Activated naive CD8-positive, alpha-beta T cell treated with anti-CD3 and anti-CD28 coated beads for 36 hours (primary cell): ENCODE results near the gene PEPD. TPM values are rescaled to one million over a fixed set of nuclear protein-coding genes. Genes with fewer than 3 reads are reported as not detected.

Experiments
- DNase-seq: peaks from one replicate; pipeline ENCODE4 v3.0.0; 2021
- H3K27ac Mint-ChIP-seq: one replicate; pipeline ENCODE4 v1.8.0; 2022; ENCODE audit warnings: mild to moderate bottlenecking, moderate library complexity, mixed read lengths
- H3K27me3 Mint-ChIP-seq: one replicate; pipeline ENCODE4 v1.8.0; 2022; ENCODE audit warnings: mild to moderate bottlenecking, mixed read lengths
- H3K36me3 Mint-ChIP-seq: one replicate; pipeline ENCODE4 v1.8.0; 2021; ENCODE audit warnings: mild to moderate bottlenecking, mixed read lengths
- H3K4me1 Mint-ChIP-seq: one replicate; pipeline ENCODE4 v1.8.0; 2021; ENCODE audit warnings: mixed read lengths
- H3K4me3 Mint-ChIP-seq: one replicate; pipeline ENCODE4 v1.8.0; 2022; ENCODE audit warnings: mild to moderate bottlenecking, moderate library complexity, mixed read lengths
- H3K9me3 Mint-ChIP-seq: one replicate; pipeline ENCODE4 v1.8.0; 2022; ENCODE audit warnings: mixed read lengths
- total RNA-seq, 2 experiments: library from RNA; stranded (reverse); gene quantifications; one replicate each; pipeline ENCODE4 v1.2.3, GENCODE V29; 2021

The PEPD gene
- total RNA-seq, 2 experiments from 2014 or later = 36.3 to 39.4 TPM

DNA sequence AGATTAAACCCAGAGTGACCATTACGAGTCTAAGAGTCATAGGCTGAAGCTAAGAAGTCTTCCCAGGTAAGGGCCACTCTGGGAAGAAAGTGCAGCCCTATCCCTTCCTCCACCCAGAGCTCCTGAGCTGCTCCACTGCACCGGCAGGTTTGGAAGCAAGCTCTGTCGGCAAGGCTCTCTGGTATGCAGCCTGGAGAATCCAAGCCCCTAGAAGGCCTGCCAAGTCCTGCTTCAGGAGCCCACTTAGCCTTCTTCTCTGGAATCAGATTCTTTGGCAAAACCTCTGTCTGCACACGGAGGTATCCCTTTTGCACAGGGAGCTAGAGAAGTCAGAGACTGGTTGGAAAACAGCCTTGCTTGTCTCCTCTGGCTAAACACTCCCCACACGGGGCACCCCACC is 89.6 kb downstream of the PEPD start:
- DNase-seq = no peak
- Mint-ChIP-seq H3K4me1 (peaks cover 5% of the 10 kb centered on the region), H3K9me3 (no peaks in the 10 kb centered on the region), H3K36me3 (no peaks in the 10 kb centered on the region), H3K27me3 (no peaks in the 10 kb centered on the region), H3K4me3 (no peak overlapping the region), H3K27ac (no peak overlapping the region)

DNA sequence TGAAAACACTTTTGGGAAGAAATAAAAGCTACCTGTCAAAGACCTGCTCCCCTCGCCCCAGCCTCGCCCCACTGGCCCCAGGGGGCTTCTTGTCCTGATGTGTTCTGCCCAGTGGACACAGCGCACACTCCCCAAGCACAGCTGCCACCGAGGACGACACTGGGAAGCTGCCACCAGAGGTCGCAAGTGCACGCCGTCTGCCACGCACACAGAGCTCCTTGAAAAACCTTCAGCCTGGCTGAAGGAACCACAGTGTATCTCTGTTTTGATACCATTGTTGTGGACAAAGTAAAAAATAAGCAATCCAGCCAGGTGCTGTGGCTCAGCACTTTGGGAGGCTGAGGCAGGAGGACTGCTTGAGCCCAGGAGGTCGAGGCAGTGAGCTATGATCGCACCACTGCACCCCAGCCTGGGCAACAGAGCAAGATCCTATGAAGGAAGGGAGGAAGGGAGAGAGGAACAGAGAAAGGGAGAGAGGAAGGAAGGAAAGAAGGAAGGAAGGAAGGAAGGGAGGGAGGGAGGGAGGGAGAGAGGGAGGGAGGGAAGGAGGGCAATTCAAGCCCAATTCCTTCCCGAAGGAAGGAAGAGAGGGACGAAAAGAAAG is 90.8 kb downstream of the PEPD start:
- H3K27ac Mint-ChIP-seq = peak overlapping the region; percentile 37
- peaks cover 5% of the 10 kb centered on the region for H3K4me1 Mint-ChIP-seq
- H3K9me3 Mint-ChIP-seq = no peaks in the 10 kb centered on the region
- no peaks in the 10 kb centered on the region for H3K27me3 Mint-ChIP-seq
- H3K4me3 Mint-ChIP-seq = no peak overlapping the region
- no peaks in the 10 kb centered on the region for H3K36me3 Mint-ChIP-seq
- DNase-seq = peak; percentile 53

- no peak for DNase-seq
- peak overlapping the region; percentile 37 for H3K27ac Mint-ChIP-seq
- peaks cover 5% of the 10 kb centered on the region for H3K4me1 Mint-ChIP-seq
- H3K9me3 Mint-ChIP-seq = no peaks in the 10 kb centered on the region
- H3K36me3 Mint-ChIP-seq = no peaks in the 10 kb centered on the region
- H3K27me3 Mint-ChIP-seq = no peaks in the 10 kb centered on the region
- no peak overlapping the region for H3K4me3 Mint-ChIP-seq
Measured at GRCh38 chr19:33429891-33430673, 91.5 kb downstream of the PEPD start.

- Mint-ChIP-seq H3K27ac (no peak overlapping the region), H3K9me3 (no peaks in the 10 kb centered on the region), H3K4me1 (peaks cover 5% of the 10 kb centered on the region), H3K36me3 (peaks cover 7% of the 10 kb centered on the region), H3K4me3 (no peak overlapping the region), H3K27me3 (no peaks in the 10 kb centered on the region)
- DNase-seq = no peak
Measured at GRCh38 chr19:33428627-33429125, 92.9 kb downstream of the PEPD start.

DNA sequence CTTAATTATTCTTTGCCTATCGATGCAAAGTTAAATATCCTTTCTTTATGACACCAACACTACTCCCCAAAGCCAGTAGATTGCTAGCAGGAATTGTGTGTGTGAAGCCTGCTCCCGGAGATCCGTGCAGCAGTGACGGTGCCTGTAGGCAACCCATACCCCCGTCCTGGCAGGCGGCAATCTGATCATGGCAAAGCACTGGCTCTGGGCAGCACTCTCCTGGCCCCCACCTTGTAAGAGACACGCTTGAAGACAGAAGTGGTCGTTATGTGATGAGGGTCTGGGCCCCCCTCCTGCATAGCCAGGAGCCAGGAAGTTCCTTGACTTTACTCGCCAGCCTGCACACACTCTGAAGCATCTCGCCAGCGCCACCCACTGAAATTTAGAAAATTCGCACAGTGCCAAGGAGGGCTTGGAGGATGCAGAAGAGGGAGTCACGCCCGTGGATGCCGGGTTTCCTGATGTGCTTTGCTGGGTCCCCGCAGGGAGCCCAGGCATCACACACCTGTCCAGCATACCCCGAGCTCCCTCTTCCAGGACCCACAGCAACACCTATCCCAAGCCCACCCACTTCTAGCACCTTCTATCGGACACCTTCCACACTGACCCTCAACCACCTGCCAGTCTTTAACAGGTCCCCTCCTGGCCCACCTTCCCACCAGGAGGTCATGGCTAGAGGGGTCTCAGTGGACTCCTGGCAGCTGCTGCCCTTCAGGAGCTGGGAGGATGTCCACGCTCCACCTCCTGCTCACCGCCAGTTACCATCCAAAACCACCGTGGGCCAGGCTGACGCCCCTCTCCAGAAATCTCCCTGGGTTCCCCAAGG is 93.6 kb downstream of the PEPD start:
- DNase-seq = no peak
- Mint-ChIP-seq H3K27me3 (no peaks in the 10 kb centered on the region), H3K4me3 (no peak overlapping the region), H3K9me3 (no peaks in the 10 kb centered on the region), H3K4me1 (peaks cover 5% of the 10 kb centered on the region), H3K27ac (no peak overlapping the region), H3K36me3 (peaks cover 7% of the 10 kb centered on the region)

GRCh38 chr19:33426621-33427361 is 94.8 kb downstream of the PEPD start:
- Mint-ChIP-seq H3K4me3 (no peak overlapping the region), H3K4me1 (peaks cover 5% of the 10 kb centered on the region), H3K27me3 (no peaks in the 10 kb centered on the region), H3K27ac (no peak overlapping the region), H3K9me3 (no peaks in the 10 kb centered on the region), H3K36me3 (peaks cover 7% of the 10 kb centered on the region)
- no peak for DNase-seq

GRCh38 chr19:33424181-33424580 is 97.4 kb downstream of the PEPD start:
- DNase-seq = no peak
- Mint-ChIP-seq H3K4me1 (no peaks in the 10 kb centered on the region), H3K4me3 (no peak overlapping the region), H3K27ac (no peak overlapping the region), H3K9me3 (no peaks in the 10 kb centered on the region), H3K36me3 (peaks cover 7% of the 10 kb centered on the region), H3K27me3 (no peaks in the 10 kb centered on the region)

DNA sequence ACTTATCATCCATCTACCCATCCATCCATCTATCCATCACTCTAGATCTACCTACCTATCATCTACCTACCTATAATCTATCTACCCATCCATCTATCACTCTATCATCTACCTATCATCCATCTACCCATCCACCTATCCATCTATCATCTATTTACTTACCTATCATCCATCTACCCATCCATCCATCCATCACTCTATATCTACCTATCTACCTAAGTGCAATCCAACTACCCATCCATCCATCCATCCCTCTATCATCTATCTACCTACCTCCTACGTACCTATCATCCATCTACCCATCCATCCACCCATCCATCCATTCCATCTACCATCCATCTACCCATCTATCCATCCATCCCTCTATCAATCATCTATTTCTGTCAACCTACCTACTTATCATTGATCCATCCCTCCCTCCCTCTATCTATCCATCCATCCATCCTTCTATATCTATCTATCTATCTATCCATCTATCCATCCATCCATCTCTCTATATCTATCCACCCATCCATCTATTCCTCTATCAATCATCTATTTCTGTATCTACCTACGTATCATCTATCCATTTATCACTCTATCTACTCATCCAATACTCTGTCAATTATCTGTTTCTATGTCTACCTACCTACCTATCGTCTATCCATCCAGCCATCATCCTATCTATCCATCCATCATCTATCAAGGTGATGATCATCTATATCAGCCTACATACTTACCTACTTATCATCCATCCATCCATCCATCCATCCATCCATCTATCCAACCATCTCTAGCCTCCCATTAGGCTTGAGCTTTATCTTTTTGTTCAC is 99.0 kb downstream of the PEPD start:
- H3K4me3 Mint-ChIP-seq = no peak overlapping the region
- no peaks in the 10 kb centered on the region for H3K9me3 Mint-ChIP-seq
- no peak for DNase-seq
- no peaks in the 10 kb centered on the region for H3K27me3 Mint-ChIP-seq
- H3K27ac Mint-ChIP-seq = no peak overlapping the region
- peaks cover 7% of the 10 kb centered on the region for H3K36me3 Mint-ChIP-seq
- H3K4me1 Mint-ChIP-seq = no peaks in the 10 kb centered on the region

DNA sequence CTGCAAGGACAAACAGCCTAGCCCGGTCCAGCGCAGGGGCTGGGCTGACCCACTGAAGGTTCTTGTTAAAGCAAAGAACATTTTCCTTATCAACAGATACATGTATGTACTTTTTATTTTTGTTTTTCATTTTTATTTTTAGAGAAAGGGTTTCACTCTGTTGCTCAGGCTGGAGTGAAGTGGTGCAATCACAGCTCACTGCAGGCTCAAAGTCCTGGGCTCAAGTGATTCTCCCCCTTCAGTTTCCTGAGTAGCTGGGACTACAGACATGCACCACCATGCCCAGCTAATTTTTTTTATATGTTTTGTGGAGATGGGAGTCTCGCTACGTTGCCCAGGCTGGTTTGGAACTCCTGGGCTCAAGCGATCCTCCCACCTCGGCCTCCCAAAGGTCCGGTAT is 100.2 kb downstream of the PEPD start:
- Mint-ChIP-seq H3K4me3 (no peak overlapping the region), H3K9me3 (no peaks in the 10 kb centered on the region), H3K27me3 (no peaks in the 10 kb centered on the region), H3K4me1 (peaks cover 3% of the 10 kb centered on the region), H3K36me3 (peaks cover 7% of the 10 kb centered on the region), H3K27ac (no peak overlapping the region)
- no peak for DNase-seq

GRCh38 chr19:33420821-33421220 is 100.8 kb downstream of the PEPD start:
- Mint-ChIP-seq H3K4me3 (no peak overlapping the region), H3K36me3 (peaks cover 7% of the 10 kb centered on the region), H3K9me3 (no peaks in the 10 kb centered on the region), H3K27me3 (no peaks in the 10 kb centered on the region), H3K4me1 (peaks cover 6% of the 10 kb centered on the region), H3K27ac (no peak overlapping the region)
- no peak for DNase-seq

DNA sequence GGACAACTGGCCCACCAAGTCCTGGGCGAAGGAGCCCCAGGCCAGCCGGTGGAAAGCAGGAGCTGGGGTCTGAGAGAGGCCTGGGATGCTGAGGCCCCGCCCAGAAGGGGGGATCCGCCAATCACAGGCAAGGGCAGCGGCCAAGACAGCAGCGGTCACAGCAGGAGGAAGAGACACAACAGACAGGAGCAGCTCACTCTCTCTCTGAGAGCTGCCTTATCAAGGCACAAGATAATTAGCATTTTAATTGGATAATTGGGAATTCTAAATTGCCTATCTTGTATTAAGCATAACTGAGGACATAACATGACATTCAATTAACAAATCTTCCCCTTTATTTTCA is 101.8 kb downstream of the PEPD start:
- Mint-ChIP-seq H3K36me3 (peaks cover 6% of the 10 kb centered on the region), H3K27me3 (no peaks in the 10 kb centered on the region), H3K27ac (no peak overlapping the region)

DNA sequence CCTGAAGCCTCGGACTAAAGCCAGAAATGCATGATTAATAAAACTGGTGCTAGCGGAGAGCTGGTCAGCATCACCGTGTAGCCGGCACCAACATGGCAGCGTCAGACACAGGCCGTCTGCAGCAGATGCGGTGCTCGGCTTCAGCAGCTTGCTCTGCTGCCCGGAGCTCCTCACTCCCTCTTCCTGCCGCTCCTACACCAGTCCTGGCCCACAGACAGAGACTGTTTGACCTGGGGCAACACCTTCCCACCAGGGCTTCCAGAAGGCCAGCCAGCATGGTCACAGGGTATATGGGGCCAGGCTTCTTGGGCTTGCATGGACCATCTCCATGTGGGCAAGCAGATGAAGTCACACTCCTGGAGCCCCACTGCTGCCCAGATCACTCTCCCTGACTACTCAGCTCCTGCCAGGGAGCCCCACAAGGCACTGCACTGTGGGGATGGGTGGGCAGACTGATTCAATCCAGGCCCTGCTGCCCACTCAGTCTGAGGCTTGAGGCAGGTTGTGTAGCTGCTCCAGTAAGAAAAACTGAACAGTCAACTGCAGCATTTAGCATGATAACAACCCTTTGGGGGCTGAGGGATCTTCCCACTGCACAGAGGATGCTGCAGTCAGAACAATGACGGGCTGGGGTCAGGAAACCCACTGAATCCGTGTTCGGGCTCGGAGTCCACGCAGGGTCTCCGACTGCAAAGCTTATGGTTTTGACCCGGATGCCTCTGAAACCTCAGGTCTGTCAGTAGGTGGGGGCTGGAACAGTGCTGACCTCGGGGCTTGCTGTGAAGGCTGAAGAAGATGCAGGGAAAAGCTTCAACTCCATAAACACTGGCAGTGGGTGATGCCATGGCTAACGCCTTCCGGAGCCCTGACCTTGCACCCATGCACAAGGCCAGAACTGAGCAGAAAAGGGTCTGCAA is 102.5 kb downstream of the PEPD start:
- Mint-ChIP-seq H3K27ac (no peak overlapping the region), H3K27me3 (no peaks in the 10 kb centered on the region), H3K4me1 (peaks cover 6% of the 10 kb centered on the region), H3K36me3 (no peaks in the 10 kb centered on the region), H3K9me3 (no peaks in the 10 kb centered on the region), H3K4me3 (no peak overlapping the region)
- no peak for DNase-seq

More for the DNA sequence above, 101.8 kb downstream of the PEPD start:
- Mint-ChIP-seq H3K9me3 (no peaks in the 10 kb centered on the region), H3K4me1 (peaks cover 6% of the 10 kb centered on the region), H3K4me3 (no peak overlapping the region)
- DNase-seq = no peak

GRCh38 chr19:33418461-33418860 is 103.1 kb downstream of the PEPD start:
- Mint-ChIP-seq H3K27me3 (no peaks in the 10 kb centered on the region), H3K36me3 (no peaks in the 10 kb centered on the region), H3K4me1 (peaks cover 6% of the 10 kb centered on the region), H3K4me3 (no peak overlapping the region), H3K27ac (no peak overlapping the region), H3K9me3 (no peaks in the 10 kb centered on the region)
- no peak for DNase-seq
